Measurements from ENCODE around the gene CD177.
"Not testable (repeated sequence)": the region's sequence is repeated elsewhere in the genome, so short reads cannot be mapped to it uniquely, and the experiment has no call there.

DNA sequence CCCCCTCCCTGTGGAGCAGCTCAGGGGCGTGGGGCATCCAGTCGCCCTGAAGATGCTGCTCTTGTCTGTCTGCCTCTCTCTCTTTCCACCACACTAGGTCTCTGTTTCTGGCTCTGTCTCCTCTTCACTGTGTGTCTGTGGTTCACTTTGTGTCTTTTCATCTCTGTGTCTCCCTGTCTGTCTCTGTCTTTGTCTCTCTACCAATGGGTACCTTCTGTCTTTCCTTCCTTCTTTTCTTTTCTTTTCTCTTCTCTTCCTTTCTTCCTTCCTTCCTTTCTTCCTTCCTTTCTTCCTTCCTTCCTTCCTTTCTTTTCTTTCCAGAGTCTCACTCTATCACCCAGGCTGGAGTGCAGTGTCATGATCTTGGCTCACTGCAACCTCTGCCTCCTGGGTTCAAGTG is 13.4 kb upstream of the CD177 start:
- TF ChIP-seq CHD4 (IDR thresholded peaks at IDR 0.05; ENCODE audit: borderline replicate concordance); HDAC2 (IDR thresholded peaks at IDR 0.05); FOSL2 (IDR thresholded peaks at IDR 0.05); FOSL2 (CRISPR knock-in tag; IDR thresholded peaks at IDR 0.05); POLR2A (IDR thresholded peaks at IDR 0.05; ENCODE audit: low read length); CBX2 (IDR thresholded peaks at IDR 0.05; ENCODE audit: borderline replicate concordance, low read depth); RFX5 (IDR thresholded peaks at IDR 0.05); EP300 (IDR thresholded peaks at IDR 0.05); TFCP2L1 (CRISPR knock-in tag; IDR thresholded peaks at IDR 0.05); ESRRA (IDR thresholded peaks at IDR 0.05; ENCODE audit: borderline replicate concordance, low read length); JUNB (IDR thresholded peaks at IDR 0.05); RAD21 (conservative IDR thresholded peaks at IDR 0.05 in 1 of 2, IDR thresholded peaks at IDR 0.05 in 1 of 2): not testable (repeated sequence)
- TF ChIP-seq, protein P1, sequence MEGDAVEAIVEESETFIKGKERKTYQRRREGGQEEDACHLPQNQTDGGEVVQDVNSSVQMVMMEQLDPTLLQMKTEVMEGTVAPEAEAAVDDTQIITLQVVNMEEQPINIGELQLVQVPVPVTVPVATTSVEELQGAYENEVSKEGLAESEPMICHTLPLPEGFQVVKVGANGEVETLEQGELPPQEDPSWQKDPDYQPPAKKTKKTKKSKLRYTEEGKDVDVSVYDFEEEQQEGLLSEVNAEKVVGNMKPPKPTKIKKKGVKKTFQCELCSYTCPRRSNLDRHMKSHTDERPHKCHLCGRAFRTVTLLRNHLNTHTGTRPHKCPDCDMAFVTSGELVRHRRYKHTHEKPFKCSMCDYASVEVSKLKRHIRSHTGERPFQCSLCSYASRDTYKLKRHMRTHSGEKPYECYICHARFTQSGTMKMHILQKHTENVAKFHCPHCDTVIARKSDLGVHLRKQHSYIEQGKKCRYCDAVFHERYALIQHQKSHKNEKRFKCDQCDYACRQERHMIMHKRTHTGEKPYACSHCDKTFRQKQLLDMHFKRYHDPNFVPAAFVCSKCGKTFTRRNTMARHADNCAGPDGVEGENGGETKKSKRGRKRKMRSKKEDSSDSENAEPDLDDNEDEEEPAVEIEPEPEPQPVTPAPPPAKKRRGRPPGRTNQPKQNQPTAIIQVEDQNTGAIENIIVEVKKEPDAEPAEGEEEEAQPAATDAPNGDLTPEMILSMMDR (IDR thresholded peaks at IDR 0.05), result not testable (repeated sequence)
- TF ChIP-seq, protein P2, sequence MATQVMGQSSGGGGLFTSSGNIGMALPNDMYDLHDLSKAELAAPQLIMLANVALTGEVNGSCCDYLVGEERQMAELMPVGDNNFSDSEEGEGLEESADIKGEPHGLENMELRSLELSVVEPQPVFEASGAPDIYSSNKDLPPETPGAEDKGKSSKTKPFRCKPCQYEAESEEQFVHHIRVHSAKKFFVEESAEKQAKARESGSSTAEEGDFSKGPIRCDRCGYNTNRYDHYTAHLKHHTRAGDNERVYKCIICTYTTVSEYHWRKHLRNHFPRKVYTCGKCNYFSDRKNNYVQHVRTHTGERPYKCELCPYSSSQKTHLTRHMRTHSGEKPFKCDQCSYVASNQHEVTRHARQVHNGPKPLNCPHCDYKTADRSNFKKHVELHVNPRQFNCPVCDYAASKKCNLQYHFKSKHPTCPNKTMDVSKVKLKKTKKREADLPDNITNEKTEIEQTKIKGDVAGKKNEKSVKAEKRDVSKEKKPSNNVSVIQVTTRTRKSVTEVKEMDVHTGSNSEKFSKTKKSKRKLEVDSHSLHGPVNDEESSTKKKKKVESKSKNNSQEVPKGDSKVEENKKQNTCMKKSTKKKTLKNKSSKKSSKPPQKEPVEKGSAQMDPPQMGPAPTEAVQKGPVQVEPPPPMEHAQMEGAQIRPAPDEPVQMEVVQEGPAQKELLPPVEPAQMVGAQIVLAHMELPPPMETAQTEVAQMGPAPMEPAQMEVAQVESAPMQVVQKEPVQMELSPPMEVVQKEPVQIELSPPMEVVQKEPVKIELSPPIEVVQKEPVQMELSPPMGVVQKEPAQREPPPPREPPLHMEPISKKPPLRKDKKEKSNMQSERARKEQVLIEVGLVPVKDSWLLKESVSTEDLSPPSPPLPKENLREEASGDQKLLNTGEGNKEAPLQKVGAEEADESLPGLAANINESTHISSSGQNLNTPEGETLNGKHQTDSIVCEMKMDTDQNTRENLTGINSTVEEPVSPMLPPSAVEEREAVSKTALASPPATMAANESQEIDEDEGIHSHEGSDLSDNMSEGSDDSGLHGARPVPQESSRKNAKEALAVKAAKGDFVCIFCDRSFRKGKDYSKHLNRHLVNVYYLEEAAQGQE (IDR thresholded peaks at IDR 0.05), result not testable (repeated sequence)
- TF ChIP-seq, protein P3, sequence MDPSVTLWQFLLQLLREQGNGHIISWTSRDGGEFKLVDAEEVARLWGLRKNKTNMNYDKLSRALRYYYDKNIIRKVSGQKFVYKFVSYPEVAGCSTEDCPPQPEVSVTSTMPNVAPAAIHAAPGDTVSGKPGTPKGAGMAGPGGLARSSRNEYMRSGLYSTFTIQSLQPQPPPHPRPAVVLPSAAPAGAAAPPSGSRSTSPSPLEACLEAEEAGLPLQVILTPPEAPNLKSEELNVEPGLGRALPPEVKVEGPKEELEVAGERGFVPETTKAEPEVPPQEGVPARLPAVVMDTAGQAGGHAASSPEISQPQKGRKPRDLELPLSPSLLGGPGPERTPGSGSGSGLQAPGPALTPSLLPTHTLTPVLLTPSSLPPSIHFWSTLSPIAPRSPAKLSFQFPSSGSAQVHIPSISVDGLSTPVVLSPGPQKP (IDR thresholded peaks at IDR 0.05; ENCODE audit: low read depth, low read length), result not testable (repeated sequence)

Data from A549 (cell line).